AG04449 (cell line): ENCODE results near the gene CEP20.
"Not testable (repeated sequence)": the region's sequence is repeated elsewhere in the genome, so short reads cannot be mapped to it uniquely, and the experiment has no call there.

ENCODE experiments used
- CTCF ChIA-PET: fragments of 350-600 bp; formaldehyde crosslinking; extraction: SDS; loops from one replicate; lab custom pipeline; 2021; ENCODE audit warnings: antibody characterized with exemption; lab: Yijun Ruan, JAX
- POLR2A ChIA-PET: fragments of 400-600, 350-600 bp; formaldehyde crosslinking; extraction: SDS; loops from one replicate; lab custom pipeline; 2020; ENCODE audit warnings: antibody characterized with exemption, inconsistent platforms; lab: Yijun Ruan, JAX
- DNase-seq: peaks from one replicate; pipeline ENCODE4 v3.0.0-alpha.2; 2010; ENCODE audit warnings: low read depth, low spot score
- H3K4me3 ChIP-seq: 2 replicates; pipeline ENCODE4 v1.5.1; 2011; ENCODE audit warnings: low read depth, mild to moderate bottlenecking, control low read depth, low read length
- CTCF ChIP-seq: IDR thresholded peaks from one replicate; pipeline ENCODE4 v1.5.1; 2011; ENCODE audit warnings: mild to moderate bottlenecking, moderate library complexity, low read length, control low read depth, inconsistent platforms; ENCODE audit not compliant: insufficient read depth; ENCODE audit errors: missing control alignments

The CEP20 gene

GRCh38 chr16:15928261-15929104, 40.1 kb upstream of the CEP20 start:
- no peak overlapping the region for H3K4me3 ChIP-seq
- DNase-seq: no peak
- CTCF ChIA-PET: no interaction called here
- POLR2A ChIA-PET: interaction anchor here (1.0 kb wide), 1 partner anchor 8 kb away, joined by 3 read pairs; no protein-coding TSS in a partner anchor
- no peak for TF ChIP-seq CTCF

DNA sequence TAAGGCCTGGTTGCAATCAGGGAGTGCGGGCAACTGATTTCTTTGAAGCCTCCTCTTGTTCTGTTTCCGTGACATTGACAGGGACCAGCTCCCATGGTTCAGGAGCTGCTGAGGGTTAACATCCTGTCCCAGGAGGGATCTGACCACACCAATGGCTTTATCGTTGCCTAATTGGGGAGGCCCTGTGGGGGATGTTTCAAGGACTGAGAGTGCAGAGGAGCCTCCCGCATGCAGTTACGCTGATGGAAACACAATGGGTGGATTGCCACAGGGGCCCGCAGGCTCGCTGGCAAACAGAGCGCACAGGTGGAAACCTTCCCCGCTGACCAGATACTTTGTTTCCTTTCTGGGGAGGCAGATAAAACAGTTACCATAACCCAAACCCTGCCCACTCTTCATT, 37.2 kb upstream of the CEP20 start:
- DNase-seq: no peak
- no peak overlapping the region for H3K4me3 ChIP-seq
- ChIA-PET CTCF (interaction anchor here (1.9 kb wide), 1 partner anchor 52 kb away, joined by 4 read pairs; no protein-coding TSS in a partner anchor), POLR2A (no interaction called here)
- no peak for TF ChIP-seq CTCF

GRCh38 chr16:15924996-15925395, 36.6 kb upstream of the CEP20 start:
- TF ChIP-seq CTCF: no peak
- H3K4me3 ChIP-seq: no peak overlapping the region
- ChIA-PET CTCF (interaction anchor here (1.9 kb wide), 1 partner anchor 51 kb away, joined by 4 read pairs; no protein-coding TSS in a partner anchor), POLR2A (no interaction called here)
- DNase-seq: no peak

DNA sequence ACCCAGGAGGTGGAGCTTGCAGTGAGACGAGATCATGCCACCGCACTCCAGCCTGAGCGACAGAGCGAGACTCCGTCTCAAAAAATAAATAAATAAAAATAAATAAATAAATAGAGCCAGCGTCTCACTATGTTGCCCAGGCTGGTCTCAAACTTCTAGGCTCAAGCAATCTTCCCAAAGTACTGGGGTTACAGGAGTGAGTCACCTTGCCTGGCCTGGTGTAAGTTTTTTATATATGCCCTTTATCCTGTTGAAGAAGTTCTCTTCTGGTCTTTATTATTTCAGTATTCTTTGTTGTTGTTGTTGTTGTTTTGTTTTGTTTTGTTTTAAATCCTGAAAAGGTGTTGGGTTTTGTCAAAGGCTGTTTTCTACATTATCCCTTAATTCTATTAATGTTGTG, 30.9 kb upstream of the CEP20 start:
- CTCF ChIA-PET: no interaction called here
- POLR2A ChIA-PET: interaction anchor here (1.0 to 1.4 kb wide), 3 partner anchors 9 to 103 kb away, joined by 3 to 5 read pairs (median 4); partner anchors contain the start of gene CEP20
- DNase-seq: no peak
- no peak overlapping the region for H3K4me3 ChIP-seq
- TF ChIP-seq CTCF: no peak

- H3K4me3 ChIP-seq, CTCF ChIA-PET, DNase-seq, POLR2A ChIA-PET: not testable (repeated sequence)
These were observed 29.9 kb upstream of the CEP20 start for GRCh38 chr16:15918314-15918713.

- no peak for TF ChIP-seq CTCF
- ChIA-PET CTCF (no interaction called here), POLR2A (no interaction called here)
- DNase-seq: no peak
- no peak overlapping the region for H3K4me3 ChIP-seq
These were observed 27.9 kb upstream of the CEP20 start for GRCh38 chr16:15916323-15916722.
